Measurements from ENCODE around the gene KLRG1.

Gene KLRG1

GRCh38 chr12:8989413-8989812 is at the start of gene KLRG1:
Gene KLRG1, plus strand, starts transcription at chr12:8989546. Its CDS starts 90 bp downstream, at chr12:8989636.
- H3K4me1 Mint-ChIP-seq: peaks cover 54% of the 10 kb centered on the region
- peaks cover 19% of the 10 kb centered on the region for H3K36me3 Mint-ChIP-seq (ENCODE audit: insufficient read depth)
- no peaks in the 10 kb centered on the region for H3K9me3 Mint-ChIP-seq
- H3K4me3 Mint-ChIP-seq: peak within 1 kb of the TSS; percentile 88
- DNase-seq (ENCODE audit: low spot score in 2 of 2): peak in 1 of 2 donors; percentile 24
- no peaks in the 10 kb centered on the region for H3K27me3 Mint-ChIP-seq
- H3K27ac Mint-ChIP-seq (ENCODE audit: low read depth): peak within 1 kb of the TSS; percentile 87
- ATAC-seq (replicated peaks; ENCODE audit: extremely low read depth, poor library complexity, severe bottlenecking): peak; percentile 67

GRCh38 chr12:8941691-8942478 is 47.5 kb upstream of the KLRG1 start:
- peaks cover 52% of the 10 kb centered on the region for H3K36me3 Mint-ChIP-seq (ENCODE audit: insufficient read depth)
- no peaks in the 10 kb centered on the region for H3K27me3 Mint-ChIP-seq
- ATAC-seq (replicated peaks; ENCODE audit: extremely low read depth, poor library complexity, severe bottlenecking): no peak
- no peak overlapping the region for H3K4me3 Mint-ChIP-seq
- no peak for DNase-seq (ENCODE audit: low spot score in 2 of 2)
- H3K4me1 Mint-ChIP-seq: peaks cover 15% of the 10 kb centered on the region
- no peaks in the 10 kb centered on the region for H3K9me3 Mint-ChIP-seq
- no peak overlapping the region for H3K27ac Mint-ChIP-seq (ENCODE audit: low read depth)

- Mint-ChIP-seq H3K27me3 (no peaks in the 10 kb centered on the region), H3K4me3 (no peak overlapping the region), H3K9me3 (no peaks in the 10 kb centered on the region), H3K36me3 (ENCODE audit: insufficient read depth) (peaks cover 44% of the 10 kb centered on the region), H3K4me1 (peaks cover 30% of the 10 kb centered on the region), H3K27ac (ENCODE audit: low read depth) (no peak overlapping the region)
- DNase-seq (ENCODE audit: low spot score in 2 of 2) (no peak), ATAC-seq (replicated peaks; ENCODE audit: extremely low read depth, poor library complexity, severe bottlenecking) (no peak)
Measured at GRCh38 chr12:8943565-8944186, 45.7 kb upstream of the KLRG1 start.

- DNase-seq (ENCODE audit: low spot score in 2 of 2) (no peak), ATAC-seq (replicated peaks; ENCODE audit: extremely low read depth, poor library complexity, severe bottlenecking) (no peak)
- peak overlapping the region; percentile 84 for H3K27ac Mint-ChIP-seq (ENCODE audit: low read depth)
- H3K9me3 Mint-ChIP-seq: no peaks in the 10 kb centered on the region
- peaks cover 50% of the 10 kb centered on the region for H3K4me1 Mint-ChIP-seq
- H3K36me3 Mint-ChIP-seq (ENCODE audit: insufficient read depth): peaks cover 42% of the 10 kb centered on the region
- no peaks in the 10 kb centered on the region for H3K27me3 Mint-ChIP-seq
- no peak overlapping the region for H3K4me3 Mint-ChIP-seq
Measured at GRCh38 chr12:8946733-8947132, 42.6 kb upstream of the KLRG1 start.

GRCh38 chr12:8947737-8948136 is 41.6 kb upstream of the KLRG1 start:
- H3K9me3 Mint-ChIP-seq: no peaks in the 10 kb centered on the region
- peaks cover 60% of the 10 kb centered on the region for H3K4me1 Mint-ChIP-seq
- no peaks in the 10 kb centered on the region for H3K27me3 Mint-ChIP-seq
- no peak for ATAC-seq (replicated peaks; ENCODE audit: extremely low read depth, poor library complexity, severe bottlenecking)
- peaks cover 35% of the 10 kb centered on the region for H3K36me3 Mint-ChIP-seq (ENCODE audit: insufficient read depth)
- no peak for DNase-seq (ENCODE audit: low spot score in 2 of 2)
- H3K27ac Mint-ChIP-seq (ENCODE audit: low read depth): peak overlapping the region; percentile 91
- peak overlapping the region; percentile 36 for H3K4me3 Mint-ChIP-seq

- DNase-seq (ENCODE audit: low spot score in 2 of 2) (no peak), ATAC-seq (replicated peaks; ENCODE audit: extremely low read depth, poor library complexity, severe bottlenecking) (no peak)
- peaks cover 27% of the 10 kb centered on the region for H3K36me3 Mint-ChIP-seq (ENCODE audit: insufficient read depth)
- peaks cover 5% of the 10 kb centered on the region for H3K9me3 Mint-ChIP-seq
- H3K4me1 Mint-ChIP-seq: peaks cover 71% of the 10 kb centered on the region
- peak overlapping the region; percentile 91 for H3K27ac Mint-ChIP-seq (ENCODE audit: low read depth)
- H3K27me3 Mint-ChIP-seq: no peaks in the 10 kb centered on the region
- peak overlapping the region; percentile 95 for H3K4me3 Mint-ChIP-seq
Measured at GRCh38 chr12:8948701-8949341, 40.5 kb upstream of the KLRG1 start.

GRCh38 chr12:8949342-8950220 is 39.8 kb upstream of the KLRG1 start, which contains the start of gene M6PR:
Gene M6PR, minus strand, starts transcription at chr12:8949645. Its CDS starts 3,241 bp downstream, at chr12:8946404.
- Mint-ChIP-seq H3K4me3 (peak within 1 kb of the TSS; percentile 95), H3K27me3 (no peaks in the 10 kb centered on the region), H3K27ac (ENCODE audit: low read depth) (peak within 1 kb of the TSS; percentile 91), H3K36me3 (ENCODE audit: insufficient read depth) (peaks cover 24% of the 10 kb centered on the region), H3K9me3 (peaks cover 5% of the 10 kb centered on the region), H3K4me1 (peaks cover 77% of the 10 kb centered on the region)
- ATAC-seq (replicated peaks; ENCODE audit: extremely low read depth, poor library complexity, severe bottlenecking) (peak; percentile 77), DNase-seq (ENCODE audit: low spot score in 2 of 2) (peak; percentile 79 to 82)

GRCh38 chr12:8950221-8950527 is 39.2 kb upstream of the KLRG1 start:
- ATAC-seq (replicated peaks; ENCODE audit: extremely low read depth, poor library complexity, severe bottlenecking) (peak; percentile 12), DNase-seq (ENCODE audit: low spot score in 2 of 2) (no peak)
- peaks cover 21% of the 10 kb centered on the region for H3K36me3 Mint-ChIP-seq (ENCODE audit: insufficient read depth)
- peaks cover 5% of the 10 kb centered on the region for H3K9me3 Mint-ChIP-seq
- H3K4me1 Mint-ChIP-seq: peaks cover 76% of the 10 kb centered on the region
- H3K27me3 Mint-ChIP-seq: no peaks in the 10 kb centered on the region
- H3K27ac Mint-ChIP-seq (ENCODE audit: low read depth): peak overlapping the region; percentile 91
- H3K4me3 Mint-ChIP-seq: peak overlapping the region; percentile 95

GRCh38 chr12:8950702-8951478 is 38.5 kb upstream of the KLRG1 start:
- H3K36me3 Mint-ChIP-seq (ENCODE audit: insufficient read depth): peaks cover 16% of the 10 kb centered on the region
- H3K4me1 Mint-ChIP-seq: peaks cover 72% of the 10 kb centered on the region
- ATAC-seq (replicated peaks; ENCODE audit: extremely low read depth, poor library complexity, severe bottlenecking) (peak; percentile 8), DNase-seq (ENCODE audit: low spot score in 2 of 2) (no peak)
- peaks cover 5% of the 10 kb centered on the region for H3K9me3 Mint-ChIP-seq
- peak overlapping the region; percentile 91 for H3K27ac Mint-ChIP-seq (ENCODE audit: low read depth)
- H3K27me3 Mint-ChIP-seq: no peaks in the 10 kb centered on the region
- peak overlapping the region; percentile 95 for H3K4me3 Mint-ChIP-seq

- ATAC-seq (replicated peaks; ENCODE audit: extremely low read depth, poor library complexity, severe bottlenecking) (no peak), DNase-seq (ENCODE audit: low spot score in 2 of 2) (no peak)
- Mint-ChIP-seq H3K4me1 (peaks cover 66% of the 10 kb centered on the region), H3K4me3 (peak overlapping the region; percentile 95), H3K36me3 (ENCODE audit: insufficient read depth) (peaks cover 16% of the 10 kb centered on the region), H3K27me3 (no peaks in the 10 kb centered on the region), H3K9me3 (peaks cover 5% of the 10 kb centered on the region), H3K27ac (ENCODE audit: low read depth) (peak overlapping the region; percentile 91)
Measured at GRCh38 chr12:8951744-8952143, 37.6 kb upstream of the KLRG1 start.

GRCh38 chr12:8953773-8954402 is 35.5 kb upstream of the KLRG1 start:
- ATAC-seq (replicated peaks; ENCODE audit: extremely low read depth, poor library complexity, severe bottlenecking): peak; percentile 33
- Mint-ChIP-seq H3K4me1 (peaks cover 60% of the 10 kb centered on the region), H3K36me3 (ENCODE audit: insufficient read depth) (peaks cover 16% of the 10 kb centered on the region), H3K27ac (ENCODE audit: low read depth) (peak overlapping the region; percentile 91), H3K4me3 (peak overlapping the region; percentile 53), H3K9me3 (peaks cover 5% of the 10 kb centered on the region), H3K27me3 (no peaks in the 10 kb centered on the region)
- DNase-seq (ENCODE audit: low spot score in 2 of 2): peak in 1 of 2 donors; percentile 42

Measured in central memory CD8-positive, alpha-beta T cell (primary cell).